HG03354 (cell line): ENCODE results near the gene MTUS2.
"Not testable (repeated sequence)": the region's sequence is repeated elsewhere in the genome, so short reads cannot be mapped to it uniquely, and the experiment has no call there.

Experiments
- ATAC-seq: cut with Tn5 transposase; IDR thresholded peaks from one replicate; pipeline ENCODE4 v1.9.1; 2021; ENCODE audit warnings: mild to moderate bottlenecking; ENCODE audit not compliant: unreplicated experiment, poor library complexity, severe bottlenecking

The MTUS2 gene

GRCh38 chr13:28954419-28954725 lies 134.2 kb downstream of the MTUS2 start:
- ATAC-seq: no peak

- ATAC-seq: no peak
These were observed 134.7 kb downstream of the MTUS2 start for GRCh38 chr13:28954810-28955209.

GRCh38 chr13:28955264-28955966 lies 135.3 kb downstream of the MTUS2 start:
- ATAC-seq: no peak

GRCh38 chr13:28958018-28958417 lies 137.9 kb downstream of the MTUS2 start:
- no peak for ATAC-seq

- ATAC-seq: no peak
These were observed 138.3 kb downstream of the MTUS2 start for GRCh38 chr13:28958441-28958840.

GRCh38 chr13:28964052-28964451 lies 143.9 kb downstream of the MTUS2 start:
- ATAC-seq: no peak

GRCh38 chr13:28964803-28965202 lies 144.7 kb downstream of the MTUS2 start:
- ATAC-seq: no peak

- no peak for ATAC-seq
These were observed 147.1 kb downstream of the MTUS2 start for GRCh38 chr13:28967029-28967915.

GRCh38 chr13:28976195-28976594 lies 156.1 kb downstream of the MTUS2 start:
- ATAC-seq: no peak

GRCh38 chr13:28976636-28977035 lies 156.5 kb downstream of the MTUS2 start:
- ATAC-seq: no peak

GRCh38 chr13:28978574-28978973 lies 158.4 kb downstream of the MTUS2 start:
- ATAC-seq: no peak

GRCh38 chr13:28981530-28981929 lies 161.4 kb downstream of the MTUS2 start:
- no peak for ATAC-seq

GRCh38 chr13:28983641-28984040 lies 163.5 kb downstream of the MTUS2 start:
- no peak for ATAC-seq

GRCh38 chr13:28984326-28984725 lies 164.2 kb downstream of the MTUS2 start:
- no peak for ATAC-seq

GRCh38 chr13:28984825-28985224 lies 164.7 kb downstream of the MTUS2 start:
- ATAC-seq: no peak

- not testable (repeated sequence) for ATAC-seq
These were observed 170.2 kb downstream of the MTUS2 start for GRCh38 chr13:28990378-28990777.

- ATAC-seq: no peak
These were observed 171.6 kb downstream of the MTUS2 start for GRCh38 chr13:28991764-28992163.

- no peak for ATAC-seq
These were observed 180.7 kb downstream of the MTUS2 start for GRCh38 chr13:29000826-29001225.

GRCh38 chr13:29005035-29005762 lies 185.1 kb downstream of the MTUS2 start:
- no peak for ATAC-seq

- ATAC-seq: no peak
These were observed 185.6 kb downstream of the MTUS2 start for GRCh38 chr13:29005763-29006120.
